Amygdala (tissue), 56 donors: ENCODE results near the gene HSPA13.
"Not testable (repeated sequence)": the region's sequence is repeated elsewhere in the genome, so short reads cannot be mapped to it uniquely, and the experiment has no call there.

Experiments
- DNase-seq, 56 donors: peaks; one replicate each; lab custom pipeline; 2025; lab: John Stamatoyannopoulos, UW

The HSPA13 gene, protein sequence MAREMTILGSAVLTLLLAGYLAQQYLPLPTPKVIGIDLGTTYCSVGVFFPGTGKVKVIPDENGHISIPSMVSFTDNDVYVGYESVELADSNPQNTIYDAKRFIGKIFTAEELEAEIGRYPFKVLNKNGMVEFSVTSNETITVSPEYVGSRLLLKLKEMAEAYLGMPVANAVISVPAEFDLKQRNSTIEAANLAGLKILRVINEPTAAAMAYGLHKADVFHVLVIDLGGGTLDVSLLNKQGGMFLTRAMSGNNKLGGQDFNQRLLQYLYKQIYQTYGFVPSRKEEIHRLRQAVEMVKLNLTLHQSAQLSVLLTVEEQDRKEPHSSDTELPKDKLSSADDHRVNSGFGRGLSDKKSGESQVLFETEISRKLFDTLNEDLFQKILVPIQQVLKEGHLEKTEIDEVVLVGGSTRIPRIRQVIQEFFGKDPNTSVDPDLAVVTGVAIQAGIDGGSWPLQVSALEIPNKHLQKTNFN

DNA sequence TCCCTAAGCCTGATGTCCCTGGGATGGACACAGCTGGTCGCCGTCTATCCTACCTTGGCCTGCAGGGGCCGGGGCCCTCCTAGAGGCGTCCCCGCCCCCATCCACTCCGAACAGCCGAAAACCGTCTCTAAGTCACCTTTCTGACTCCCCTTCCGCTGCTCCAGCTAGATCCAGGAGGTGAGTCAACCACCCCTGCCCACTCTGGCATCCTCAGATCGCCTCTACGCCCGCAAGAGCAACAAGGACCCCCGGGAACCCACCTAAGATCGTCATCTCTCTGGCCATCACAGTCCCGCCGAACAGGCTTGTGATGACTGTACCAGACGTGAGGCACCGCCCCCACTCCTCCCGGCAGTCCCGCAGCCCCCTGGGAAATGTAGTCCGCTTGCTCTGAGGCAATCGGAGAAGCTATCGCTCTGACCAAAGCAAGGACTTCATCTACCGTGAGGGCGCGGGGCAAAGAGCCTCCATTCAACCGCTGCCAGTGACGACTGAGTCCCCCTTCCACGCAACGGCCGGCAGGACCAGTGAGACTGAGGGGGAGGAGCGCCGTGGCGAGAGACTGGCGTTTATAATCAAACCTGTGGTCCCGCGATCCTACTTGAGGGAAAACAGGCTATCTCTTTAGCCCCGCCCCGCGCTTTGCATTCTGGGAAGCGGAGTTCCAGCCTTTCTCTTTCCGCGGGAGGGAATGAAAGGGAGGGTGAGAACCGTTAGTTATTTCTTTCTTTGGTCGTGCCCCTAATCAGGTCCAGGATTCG is at the start of gene HSPA13:
TSS of gene HSPA13 (minus strand) at position 312 of the 761 bp plus-strand sequence. CDS start at position 285, 27 bp downstream.
- peak; percentile 48 to 100 (median 100) for DNase-seq

DNA sequence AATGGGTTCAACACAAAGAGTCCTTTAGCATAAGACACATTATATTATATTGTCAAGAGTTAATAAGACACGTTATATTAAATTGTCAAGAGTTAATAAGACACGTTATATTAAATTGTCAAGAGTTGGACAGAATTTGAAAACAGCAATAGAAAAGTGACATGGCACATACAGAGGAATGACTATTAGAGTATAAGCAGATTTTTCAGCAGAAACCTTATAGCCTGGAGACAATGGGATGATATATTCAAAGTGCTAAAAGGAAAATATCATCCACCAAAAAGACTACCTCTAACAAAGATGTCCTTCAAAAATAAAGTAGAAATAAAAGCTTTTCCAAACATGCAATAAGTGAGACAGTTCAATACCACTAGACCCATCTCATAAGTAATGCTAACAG is 36.0 kb upstream of the HSPA13 start:
- DNase-seq, result no peak

DNA sequence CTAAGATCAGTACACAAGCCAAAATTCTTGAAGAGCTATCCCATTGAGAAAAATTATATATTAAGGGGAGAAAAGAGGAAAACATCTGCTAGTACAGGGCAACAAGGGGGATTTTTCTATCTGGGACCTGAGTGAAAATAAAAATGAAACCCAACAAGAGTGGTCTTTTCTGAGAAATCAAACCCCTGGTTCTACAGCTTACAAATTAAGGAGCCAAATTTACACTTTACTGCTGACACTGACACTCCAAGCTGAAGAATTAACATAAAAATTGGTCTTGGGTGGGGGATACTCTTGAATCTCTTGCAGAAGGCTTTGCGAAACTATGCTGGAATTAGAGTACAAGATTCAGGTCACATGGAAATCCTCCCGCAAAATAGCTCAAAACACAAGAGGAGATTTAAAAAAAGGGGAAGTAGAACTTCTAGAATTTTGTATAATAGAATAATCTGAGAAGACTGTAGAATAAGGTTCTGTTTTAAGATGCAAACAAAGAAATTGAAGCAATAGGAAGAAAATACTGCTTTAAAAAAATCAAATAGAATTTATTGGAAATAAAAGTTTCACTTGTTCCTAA is 32.1 kb upstream of the HSPA13 start:
- DNase-seq, result no peak

DNA sequence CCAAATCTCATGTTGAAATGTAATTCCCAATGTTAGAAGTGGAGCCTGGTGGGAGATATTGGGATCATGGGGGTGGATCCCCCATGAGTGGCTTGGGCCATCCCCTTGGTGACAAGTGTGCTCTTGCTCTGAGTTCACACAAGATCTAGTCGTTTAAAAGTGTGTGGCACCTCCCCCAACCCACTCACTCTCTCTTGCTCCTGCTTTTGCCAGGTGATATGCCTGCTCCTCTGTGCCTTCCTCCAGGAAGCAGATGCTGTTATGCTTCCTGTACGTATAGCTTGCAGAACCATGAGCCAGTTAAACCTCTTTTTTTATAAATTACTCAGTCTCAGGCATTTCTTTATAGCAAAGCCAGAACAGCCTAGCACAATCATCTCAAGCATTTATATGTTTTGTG is 23.0 kb upstream of the HSPA13 start:
- no peak for DNase-seq

DNA sequence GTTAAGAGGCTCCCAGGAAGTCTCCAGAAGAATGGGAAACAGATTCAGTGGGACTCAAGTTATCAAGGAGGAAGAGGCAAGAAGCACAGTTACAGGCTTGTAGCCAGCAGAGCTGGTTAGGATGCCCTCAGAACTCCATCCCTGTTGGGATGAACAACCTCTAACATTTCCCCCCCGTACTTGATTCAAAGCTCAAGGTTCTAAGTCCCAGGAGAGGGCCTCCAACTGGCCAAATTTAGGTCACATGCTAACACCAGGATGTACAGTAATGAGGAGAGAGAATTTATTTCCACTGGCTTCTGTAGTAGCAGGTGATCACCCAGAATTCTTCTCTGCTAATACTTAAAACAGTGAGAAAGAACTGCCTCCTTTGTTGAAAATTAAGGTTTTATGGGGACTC is 22.3 kb upstream of the HSPA13 start:
- no peak for DNase-seq

DNA sequence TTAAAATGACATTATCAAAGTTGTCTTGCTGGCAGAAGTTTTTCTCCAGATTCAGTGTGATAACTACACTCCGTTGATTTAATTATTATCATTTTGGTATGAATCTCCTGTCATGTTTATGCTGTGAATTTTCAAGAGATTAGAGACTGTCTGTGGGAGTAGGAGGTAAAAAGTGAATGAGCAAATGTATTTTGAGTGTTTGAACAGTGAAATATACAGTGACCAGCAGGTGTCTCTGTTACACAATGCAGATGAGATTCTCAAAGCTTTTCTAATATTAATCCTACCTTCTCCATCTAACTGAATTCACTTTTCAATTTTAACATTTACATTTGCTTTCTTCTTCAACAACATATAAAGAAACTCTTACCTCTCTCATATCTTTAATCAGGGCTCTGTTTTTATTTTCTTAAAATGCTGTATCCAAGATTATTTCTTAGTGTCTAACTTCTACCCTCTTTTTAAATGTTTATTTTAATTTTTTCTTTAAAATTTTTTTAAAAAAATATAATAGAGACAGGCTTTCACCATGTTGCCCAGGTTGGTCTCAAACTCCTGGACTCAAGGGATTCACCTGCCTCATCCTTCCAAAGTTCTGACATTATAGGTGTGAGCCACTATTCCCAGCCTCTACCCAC is 20.9 kb upstream of the HSPA13 start:
- DNase-seq, result no peak

DNA sequence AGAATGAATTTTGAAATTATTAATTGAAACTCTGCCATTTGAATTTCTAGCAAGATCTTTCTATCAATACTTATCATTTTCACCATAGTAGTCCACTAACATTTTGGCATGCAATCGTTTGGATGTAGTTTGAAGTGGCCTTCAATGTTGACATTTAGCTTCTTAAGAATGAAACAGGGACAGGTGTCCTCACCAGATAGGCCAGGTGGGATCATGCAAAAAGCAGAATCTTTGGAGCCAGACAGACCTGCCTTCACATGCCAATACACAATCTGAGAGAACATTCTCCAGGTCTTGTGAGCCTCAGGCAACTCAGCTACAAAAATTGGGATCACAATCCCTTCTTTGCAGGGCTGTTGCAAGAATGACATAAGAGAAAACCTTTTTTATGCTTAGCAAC is 18.3 kb upstream of the HSPA13 start:
- DNase-seq, result no peak

DNA sequence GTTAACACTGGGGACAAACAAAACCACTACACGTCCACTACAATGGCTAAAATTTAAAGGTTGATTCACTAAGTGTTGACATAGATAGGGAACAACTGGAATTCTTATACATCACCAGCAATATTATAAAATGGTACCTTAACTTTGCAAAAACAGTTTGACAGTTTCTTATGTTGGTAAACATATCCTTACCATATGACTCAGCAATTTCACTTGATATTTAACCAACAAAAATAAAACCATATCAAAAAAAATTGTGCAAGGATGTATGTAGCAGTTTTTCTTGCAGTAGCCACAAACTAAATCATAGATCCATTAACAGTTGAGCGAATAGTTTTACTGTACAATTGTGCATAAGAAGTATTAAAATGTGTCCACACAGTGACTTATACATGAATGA is 5.3 kb upstream of the HSPA13 start:
- DNase-seq, result no peak

DNA sequence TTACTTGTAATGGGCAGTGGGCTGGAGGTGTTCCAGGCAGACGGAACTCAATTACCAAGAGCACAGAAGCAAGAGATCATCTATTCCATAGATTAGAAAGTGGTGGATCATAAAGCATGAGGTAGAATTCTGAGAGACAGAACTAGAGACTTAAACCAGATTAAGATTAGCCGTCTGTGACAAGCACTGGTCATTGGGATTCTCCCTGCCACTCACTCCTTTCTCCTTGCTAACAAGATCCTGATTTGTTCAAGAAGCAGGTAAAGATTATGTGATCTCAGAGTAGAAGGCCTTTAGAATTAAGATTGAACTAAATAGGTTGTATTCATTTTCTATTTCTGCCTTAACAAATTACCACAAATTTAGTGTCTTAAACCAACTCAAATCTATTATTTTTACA is 1.5 kb upstream of the HSPA13 start:
- DNase-seq, result no peak

DNA sequence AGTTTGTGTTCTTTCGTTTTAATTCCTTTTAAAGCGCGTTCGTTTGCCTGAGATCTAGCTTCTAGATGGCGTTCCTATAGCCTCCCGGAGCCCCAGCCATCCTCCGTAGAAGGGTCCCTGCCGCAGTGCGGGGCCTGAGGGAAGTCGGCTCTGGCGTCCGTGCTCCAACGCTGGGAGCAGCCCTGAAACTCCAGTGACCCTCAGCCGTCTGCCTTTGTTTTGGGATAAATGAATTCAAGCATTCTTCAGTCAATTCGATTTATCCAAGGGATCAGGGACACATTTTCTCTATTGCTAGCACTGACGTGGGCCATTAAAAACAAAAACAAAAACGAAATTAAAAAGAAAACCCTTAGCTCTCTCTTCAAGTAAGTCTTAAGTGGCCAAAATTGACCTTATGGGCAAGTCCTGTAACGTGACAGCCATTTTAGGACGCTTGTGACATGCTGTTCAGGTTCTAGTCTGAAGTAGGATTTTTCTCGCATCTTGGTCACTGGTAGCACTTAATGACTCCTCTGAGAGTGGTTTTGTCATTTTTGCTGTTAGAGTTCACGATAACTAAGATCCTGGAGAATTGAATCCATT is 742 bp upstream of the HSPA13 start:
- DNase-seq, result peak in 21 of 56 donors; percentile 15 to 89 (median 62)

DNA sequence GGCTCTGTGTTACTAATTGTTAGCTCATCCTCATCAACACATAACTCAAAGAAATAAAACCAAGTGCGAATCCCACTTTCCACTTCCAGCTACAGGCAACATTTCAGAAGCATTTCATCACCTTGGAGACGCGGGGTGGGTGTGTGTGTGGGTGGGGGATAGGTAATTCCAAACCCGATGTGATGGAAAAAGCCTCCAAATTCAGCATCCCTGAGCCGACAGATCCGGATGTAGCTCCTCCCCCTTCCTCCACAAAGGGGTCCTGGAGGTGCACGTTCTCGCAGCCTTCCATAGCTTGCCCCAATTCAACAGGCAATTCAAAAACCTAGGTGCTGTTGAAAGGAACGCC is 486 bp downstream of the HSPA13 start:
- peak in 24 of 56 donors; percentile 10 to 70 (median 43) for DNase-seq

DNA sequence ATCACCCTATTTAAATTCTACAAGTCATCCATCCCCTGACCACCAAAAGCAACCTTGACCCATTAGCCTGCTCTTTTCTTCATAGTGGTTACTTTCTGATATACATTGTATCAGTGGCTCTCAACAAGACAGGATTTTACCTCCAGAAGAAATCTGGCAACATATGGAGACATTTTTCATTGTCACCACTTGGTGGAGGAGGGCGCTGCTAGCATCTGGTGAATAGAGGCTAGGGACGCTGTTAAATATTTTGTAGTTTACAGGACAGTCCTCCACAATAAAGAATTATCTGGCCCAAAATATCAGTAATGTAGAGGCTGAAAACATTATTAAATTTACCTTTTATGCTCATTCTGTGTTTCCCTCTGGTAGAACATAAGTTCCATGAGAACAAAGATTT is 6.1 kb downstream of the HSPA13 start:
- no peak for DNase-seq

DNA sequence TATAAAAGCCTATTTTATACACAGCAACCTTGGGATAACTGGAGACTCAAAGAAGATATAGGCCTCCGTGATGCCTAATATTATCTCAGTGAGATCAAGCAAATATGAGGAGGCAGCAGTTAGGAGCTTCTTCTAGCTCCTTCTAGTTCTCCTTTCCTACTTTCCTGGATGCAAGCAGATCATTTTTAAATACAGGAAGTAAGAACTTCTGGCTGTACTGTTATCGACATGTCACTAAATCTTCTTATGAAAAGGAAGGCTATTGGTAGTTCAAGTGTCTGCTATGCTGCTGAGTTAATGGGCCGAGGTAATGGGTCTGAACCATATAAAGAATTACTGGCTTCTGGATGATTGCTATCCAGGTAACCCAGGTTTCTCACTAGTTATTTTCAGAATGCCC is 15.9 kb downstream of the HSPA13 start:
- DNase-seq, result no peak

DNA sequence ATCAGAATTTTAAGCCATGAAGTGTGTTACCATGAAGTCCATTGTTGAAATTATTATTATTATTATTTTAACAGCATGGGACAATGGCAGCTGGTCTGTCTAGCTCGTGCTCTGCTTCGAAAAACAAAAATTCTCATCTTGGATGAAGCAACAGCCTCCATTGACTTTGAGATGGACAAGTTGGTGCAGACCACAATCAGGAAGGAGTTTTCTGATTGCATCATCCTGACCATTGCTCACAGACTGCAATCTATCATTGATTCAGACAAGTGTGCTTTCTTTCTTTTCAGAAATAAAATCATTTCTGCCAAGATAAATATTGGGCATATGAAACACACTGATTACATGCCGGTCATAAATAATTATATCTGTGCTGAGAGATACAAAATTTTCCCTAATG is 21.0 kb downstream of the HSPA13 start:
- no peak for DNase-seq

DNA sequence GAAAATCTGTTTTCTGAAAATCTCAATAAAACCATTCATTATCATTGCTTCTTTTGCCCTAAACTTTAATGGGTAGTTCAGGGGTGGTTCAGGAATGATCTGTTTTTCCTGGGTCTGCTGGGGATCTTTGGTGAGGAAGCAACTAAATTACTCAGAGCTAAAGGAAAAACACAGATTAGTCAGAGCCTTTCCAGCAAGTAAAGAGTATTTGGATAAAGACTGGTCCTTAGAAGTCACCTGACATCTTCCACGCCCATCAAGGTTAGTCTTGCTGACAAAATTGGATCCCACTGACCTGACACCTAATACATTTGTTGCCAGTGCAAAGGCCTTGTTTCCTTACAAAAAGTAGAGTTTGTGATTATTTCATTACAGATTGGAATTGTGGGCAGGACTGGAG is 24.2 kb downstream of the HSPA13 start:
- DNase-seq, result no peak

DNA sequence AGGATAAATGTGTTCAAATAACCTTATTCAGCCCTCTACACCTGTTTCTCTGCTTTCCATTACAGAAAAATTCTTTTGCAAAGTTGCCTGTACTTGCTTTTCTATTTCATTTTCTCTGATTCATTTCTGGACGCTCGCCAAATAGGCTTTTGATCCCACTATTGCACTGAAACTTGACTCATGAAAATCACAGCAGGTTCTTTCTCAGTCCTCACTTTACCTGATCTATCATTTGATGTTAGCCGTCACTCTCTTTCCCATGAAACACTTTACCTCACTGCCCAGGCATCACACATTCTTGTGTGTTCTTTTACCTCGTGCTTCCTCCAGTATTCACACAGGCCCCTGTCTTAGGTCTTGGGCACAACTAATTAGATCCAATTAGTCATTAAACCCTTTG is 26.2 kb downstream of the HSPA13 start:
- DNase-seq, result no peak

DNA sequence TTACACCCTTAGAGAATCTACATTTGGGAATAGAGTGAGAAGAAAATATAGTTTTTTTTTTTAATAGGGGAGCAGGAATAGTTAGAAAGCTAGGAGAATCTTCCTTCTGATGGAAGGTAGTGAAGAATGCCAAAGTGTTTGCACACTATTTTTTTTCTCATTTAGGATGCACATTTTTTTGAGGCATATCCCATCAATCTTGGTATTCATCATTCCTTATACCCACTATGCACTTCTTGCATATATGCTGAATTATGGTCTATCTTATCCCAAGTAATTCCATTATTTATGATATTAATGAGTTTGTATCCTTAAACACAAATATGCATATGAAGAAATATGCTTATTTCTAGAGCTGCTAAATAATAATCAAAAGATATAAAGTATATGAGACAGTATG is 28.4 kb downstream of the HSPA13 start:
- no peak for DNase-seq

DNA sequence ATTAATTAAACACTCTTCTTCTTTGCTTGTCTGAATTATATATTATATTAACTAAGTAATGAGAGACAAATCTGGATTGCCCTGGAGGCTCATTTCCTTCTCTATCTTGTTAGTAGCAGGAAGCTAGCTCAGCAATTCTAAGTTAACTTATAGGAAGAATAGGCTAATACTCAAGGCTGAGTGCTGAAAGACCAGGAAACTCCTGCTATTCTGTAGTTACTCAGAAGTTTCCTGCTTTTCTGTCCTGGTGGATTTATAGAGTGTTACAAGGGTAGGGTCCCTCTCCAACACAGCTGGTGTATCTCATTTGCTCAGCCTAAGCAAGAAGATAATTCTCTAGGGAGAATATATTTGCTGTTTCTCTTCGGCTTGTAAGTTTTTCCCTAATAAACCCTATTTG is 29.2 kb downstream of the HSPA13 start:
- DNase-seq, result no peak

DNA sequence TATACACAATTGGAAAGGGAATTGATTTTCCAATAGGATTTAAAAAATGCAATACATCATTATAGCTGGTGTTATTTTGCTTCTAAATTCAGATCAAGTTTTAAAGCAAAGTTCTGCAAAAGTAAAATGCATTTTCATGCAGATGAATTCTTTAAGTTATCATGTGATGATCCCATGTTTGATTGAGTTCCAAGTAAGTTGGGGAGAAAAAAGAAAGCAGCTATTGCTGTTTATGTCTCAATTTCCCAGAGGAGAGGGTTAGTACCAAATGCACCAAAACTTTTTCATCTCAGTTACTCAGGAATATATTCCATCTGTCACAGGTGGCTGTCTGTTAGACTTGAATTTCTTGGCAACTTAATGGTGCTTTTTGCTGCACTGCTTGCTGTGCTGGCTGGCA is 29.7 kb downstream of the HSPA13 start:
- no peak for DNase-seq

DNA sequence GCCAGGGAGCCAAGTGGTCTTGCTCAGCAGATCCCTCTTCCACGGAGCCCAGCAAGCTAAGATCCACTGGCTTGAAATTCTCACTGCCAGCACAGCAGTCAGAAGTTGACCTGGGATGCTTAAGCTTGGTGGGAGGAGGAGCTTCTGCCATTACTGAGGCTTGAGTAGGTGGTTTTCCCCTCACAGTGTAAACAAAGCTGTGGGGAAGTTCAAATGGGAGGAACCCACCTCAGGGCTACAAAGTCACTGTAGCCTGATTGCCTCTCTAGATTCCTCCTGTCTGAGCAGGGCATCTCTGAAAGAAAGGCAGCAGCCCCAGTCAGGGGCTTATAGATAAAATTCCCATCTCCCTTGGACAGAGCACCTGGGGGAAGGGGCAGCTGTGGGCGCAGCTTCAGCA is 55.6 kb downstream of the HSPA13 start:
- not testable (repeated sequence) for DNase-seq

DNA sequence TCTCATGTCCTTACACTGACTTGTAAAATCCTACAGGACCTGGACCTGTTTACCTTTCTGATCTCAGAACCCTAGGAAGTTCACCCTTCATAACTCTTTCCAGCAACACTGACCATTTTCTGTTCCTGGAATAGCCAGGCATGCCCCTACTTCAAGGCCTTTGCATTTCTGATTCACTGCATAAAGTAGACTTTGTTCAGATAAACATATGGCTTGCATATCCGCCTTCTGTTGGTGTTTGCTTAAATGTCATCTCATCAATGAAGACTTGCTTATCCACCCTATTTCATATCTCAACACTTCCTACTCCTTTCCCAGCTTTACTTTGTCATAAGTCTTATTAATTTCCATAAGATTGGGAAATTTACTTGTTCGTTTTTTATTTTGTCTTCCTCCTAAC is 57.4 kb downstream of the HSPA13 start:
- DNase-seq, result peak in 1 of 56 donors; percentile 1
